ENCODE data around the gene GPR15.
"Not testable (repeated sequence)": the region's sequence is repeated elsewhere in the genome, so short reads cannot be mapped to it uniquely, and the experiment has no call there.

The GPR15 gene

DNA sequence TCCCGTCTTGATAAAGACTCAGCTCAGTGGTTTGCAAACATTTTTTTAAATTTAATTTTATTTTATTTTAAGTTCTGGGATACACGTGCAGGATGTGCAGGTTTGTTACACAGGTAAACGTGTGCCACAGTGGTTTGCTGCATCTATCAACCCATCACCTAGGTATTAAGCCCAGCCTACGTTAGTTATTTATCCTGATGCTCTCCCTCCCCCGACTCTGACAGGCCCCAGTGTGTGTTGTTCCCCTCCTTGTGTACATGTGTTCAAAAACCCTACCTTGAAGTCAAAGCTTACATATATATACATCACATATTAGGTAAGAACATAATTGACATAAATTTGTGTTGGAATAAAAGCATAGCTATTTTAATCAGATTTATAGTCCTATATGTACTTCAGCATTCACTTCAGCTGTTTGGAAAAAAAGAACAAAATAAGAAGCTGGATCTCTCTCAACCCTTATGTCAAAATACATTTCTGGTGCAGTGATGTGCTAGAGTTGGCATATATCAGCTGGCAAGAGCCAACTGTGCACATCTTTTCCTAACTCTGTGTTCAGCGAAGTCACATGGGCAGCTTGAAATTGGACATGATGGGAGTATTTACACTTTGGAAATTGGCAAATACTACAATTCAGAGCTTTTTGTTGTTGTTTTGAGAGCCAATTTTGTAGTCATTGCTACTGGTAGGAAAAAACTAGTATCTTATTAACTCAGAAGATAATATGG is 26.5 kb downstream of the GPR15 start:
- DNase-seq (ENCODE audit: low spot score): no peak

DNA sequence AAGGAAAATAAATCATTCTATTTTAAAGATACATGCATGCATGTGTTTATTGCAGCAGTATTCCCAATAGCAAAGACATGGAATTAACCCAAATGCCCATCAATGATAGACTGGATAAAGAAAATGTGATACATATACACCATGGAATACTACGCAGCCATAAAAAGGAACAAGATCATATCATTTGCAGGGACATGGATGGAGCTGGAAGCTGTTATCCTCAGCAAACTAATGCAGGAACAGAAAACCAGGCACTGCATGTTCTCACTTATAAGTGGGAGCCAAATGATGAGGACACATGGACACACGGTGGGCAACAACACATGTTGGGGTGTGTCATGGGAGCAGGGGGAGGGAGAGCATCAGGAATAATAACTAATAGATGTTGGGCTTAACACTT is 28.0 kb downstream of the GPR15 start:
- not testable (repeated sequence) for DNase-seq (ENCODE audit: low spot score)

DNA sequence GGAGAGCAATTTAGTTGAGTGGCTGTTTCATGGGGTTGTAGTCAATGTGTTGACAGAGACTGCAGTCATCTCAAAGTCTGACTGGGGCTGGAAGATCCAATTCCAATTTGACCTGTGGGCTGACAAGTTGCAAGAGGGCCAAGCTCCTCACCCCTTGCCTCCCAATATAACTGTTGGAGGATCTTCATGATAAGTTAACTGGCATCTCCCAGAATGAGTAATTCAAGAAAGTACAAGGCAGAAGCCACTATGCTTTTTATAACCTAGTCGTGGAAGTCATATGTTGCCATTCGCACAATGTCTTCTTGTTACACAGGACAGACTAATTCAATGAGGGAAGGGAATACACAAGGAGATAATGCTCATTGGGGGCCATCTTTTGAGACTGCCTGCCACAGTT is 29.1 kb downstream of the GPR15 start:
- no peak for DNase-seq (ENCODE audit: low spot score)

DNA sequence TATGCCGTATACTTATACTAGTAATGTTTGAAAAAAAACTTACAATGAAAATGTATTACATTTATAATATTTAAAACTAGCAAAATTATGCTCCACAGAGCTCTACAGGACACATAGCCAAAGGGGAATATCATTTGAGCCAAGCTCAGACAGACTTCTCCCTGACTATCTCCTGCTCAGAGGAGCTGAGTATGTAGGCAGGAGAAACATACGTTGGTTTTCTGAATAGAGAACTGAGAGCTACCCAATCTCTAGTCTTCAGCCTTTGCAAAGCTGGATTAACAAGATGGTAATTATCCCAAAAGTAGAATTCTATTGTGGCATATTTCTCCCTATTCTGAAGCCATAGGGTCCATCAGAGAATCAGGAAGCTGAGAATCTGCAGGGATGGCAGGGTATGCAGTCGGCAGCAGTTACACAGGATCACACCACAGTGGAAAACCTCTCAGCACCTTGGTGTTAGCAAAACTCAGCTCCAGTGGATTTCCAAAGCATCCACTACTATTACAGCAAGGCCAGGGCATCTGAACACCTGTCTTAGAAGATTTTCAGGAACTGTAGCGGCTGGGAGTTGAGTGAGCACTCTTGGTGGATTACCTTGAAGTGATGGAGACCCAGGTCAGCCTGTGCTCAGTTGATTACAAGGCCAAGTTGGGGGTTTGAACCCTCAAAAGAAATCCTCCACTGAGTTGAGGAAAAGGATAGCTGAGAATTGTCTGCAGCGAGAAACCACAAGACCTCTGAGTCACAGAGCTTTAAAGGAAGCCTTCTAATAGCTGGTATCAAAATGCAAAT is 30.1 kb downstream of the GPR15 start:
- peak; percentile 17 for DNase-seq (ENCODE audit: low spot score)

DNA sequence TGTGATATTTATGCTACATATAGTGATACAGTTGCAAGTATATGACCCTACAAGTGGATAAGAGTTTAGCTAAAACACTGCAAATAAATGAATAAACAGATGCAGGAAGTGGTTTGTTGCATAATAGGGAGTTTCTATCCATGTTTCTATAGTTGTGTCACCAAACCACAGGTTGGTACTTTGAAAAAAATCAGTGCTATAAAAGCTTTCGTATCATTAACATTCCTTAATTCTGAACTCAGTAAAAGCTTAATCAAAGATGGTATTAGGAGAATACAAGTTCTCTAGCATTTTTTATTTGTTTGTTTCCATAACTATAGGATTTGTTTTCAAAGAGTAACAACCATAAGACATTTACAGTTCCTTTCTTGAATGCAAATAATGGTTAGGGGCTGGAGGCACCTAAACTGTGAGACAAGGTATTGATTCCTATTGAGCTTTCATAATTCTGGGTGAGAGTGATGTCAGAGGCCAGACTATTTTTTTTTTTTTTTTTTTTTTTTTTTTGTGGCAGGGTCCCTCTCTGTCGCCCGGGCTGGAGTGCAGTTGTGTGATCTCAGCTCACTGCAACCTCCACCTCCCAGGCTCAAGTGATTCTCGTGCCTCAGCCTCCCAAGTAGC is 32.0 kb downstream of the GPR15 start:
- DNase-seq (ENCODE audit: low spot score): peak; percentile 56

DNA sequence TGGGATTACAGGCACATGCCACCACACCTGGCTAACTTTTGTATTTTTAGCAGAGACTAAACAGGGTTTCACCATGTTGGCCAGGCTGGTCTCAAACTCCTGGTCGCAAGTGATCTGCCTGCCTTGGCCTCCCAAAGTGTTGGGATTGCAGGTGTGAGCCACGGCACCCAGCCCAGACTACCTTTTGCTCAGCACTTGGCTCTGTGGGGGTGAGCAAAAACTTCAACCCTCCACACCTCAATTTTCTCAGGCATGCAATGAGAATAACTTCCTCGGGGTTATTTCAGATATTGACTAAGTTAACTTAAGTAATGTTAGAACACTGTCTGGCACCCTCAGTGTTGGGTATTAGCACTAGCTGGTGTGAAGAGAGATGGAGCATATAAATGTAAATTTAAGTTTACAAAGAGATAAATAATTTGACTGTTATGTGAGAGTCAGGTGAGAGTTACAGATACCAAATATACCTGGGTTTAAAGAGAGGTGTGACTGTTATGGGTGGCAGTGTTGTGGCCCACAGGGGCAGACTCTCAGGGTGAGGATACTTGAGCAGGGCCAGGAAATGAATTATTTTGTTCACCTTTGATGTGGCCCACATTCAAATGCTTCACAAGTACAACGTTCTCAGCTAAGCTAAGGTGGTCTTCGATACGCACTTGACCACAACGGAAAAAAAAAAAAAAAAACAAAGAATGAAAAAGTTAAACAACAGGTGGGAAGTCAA is 32.7 kb downstream of the GPR15 start:
- DNase-seq (ENCODE audit: low spot score): no peak

DNA sequence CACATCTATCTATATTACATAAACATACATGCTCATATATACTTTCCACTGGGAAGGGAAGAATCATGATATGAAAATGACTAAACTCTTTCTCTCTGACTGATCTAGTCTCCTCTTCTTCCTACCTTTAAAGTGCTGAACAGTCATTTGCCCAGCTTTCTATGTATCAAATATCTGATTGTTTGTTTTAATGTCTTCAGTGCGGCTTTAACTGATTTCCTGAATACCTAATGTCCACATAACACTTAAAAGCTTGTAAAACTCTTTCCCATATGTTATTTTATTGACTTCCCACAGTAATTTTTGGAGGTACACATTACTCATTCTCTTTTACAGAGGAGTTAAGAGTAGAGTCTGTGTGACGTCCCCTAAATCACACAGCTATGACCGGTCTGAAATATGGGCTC is 33.5 kb downstream of the GPR15 start:
- DNase-seq (ENCODE audit: low spot score): no peak

DNA sequence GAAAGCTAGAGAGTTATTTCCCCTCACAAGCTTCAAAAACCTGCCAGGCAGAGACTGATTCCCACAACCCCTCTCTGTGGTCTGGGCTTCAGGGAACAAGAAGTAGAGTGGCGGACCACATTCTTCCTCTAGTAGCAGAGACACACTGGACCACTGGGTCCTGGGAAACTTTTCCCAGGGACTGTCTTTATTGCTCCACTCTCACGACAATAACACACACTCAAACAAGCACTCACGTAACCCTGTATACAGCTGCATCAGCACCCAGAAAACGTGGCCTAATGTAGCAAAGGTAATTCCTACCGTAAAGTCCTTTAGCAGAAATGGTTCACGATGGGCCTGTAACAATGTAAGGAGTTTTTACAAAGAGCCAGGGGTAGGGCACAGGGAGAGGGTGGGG is 34.1 kb downstream of the GPR15 start:
- no peak for DNase-seq (ENCODE audit: low spot score)

DNA sequence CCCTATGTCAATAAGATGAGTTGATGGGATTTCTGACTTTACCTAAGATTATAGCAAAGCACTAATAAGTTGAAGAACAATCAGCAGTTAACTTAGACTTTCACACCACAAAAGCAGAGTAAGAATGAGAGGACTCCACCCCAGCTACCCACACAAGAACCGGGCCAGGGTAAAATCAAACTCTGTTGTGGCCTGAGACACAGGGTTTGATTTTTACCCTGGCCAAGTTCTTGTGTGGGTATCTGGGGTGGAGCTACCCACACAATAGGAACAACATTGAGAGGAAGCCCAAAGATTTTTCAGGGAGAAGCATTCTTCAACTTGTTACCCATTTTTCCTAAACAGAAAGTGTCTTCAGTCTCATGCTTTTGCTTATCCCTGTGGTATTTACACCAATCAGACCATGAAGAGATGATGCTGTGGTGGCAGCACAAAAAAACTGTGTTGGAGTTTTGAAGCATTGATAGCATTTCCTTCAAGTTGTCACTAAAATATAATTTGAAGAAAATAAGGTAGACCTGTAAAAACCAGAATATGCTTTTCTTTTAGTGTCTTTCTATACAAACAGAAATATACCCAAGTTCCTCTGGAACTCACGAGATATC is 36.0 kb downstream of the GPR15 start:
- DNase-seq (ENCODE audit: low spot score): no peak

DNA sequence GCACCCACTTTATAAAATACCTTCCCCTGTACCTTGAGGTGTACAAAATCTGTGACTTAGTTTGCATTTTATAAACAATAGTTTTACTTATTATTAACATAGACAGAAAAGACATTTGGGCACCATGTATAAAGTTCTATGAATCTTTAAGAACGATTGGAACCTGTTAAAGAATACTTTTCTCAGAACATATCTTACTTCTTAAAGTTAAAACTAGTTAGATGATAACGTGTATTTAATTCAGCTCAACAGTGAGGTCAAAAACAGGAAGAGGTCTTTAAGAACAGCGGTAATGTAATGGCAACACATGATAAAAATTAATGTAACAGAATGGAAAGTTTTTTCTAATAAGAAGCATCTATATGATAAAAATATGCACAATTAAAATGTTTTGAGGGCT is 36.6 kb downstream of the GPR15 start:
- no peak for DNase-seq (ENCODE audit: low spot score)

DNA sequence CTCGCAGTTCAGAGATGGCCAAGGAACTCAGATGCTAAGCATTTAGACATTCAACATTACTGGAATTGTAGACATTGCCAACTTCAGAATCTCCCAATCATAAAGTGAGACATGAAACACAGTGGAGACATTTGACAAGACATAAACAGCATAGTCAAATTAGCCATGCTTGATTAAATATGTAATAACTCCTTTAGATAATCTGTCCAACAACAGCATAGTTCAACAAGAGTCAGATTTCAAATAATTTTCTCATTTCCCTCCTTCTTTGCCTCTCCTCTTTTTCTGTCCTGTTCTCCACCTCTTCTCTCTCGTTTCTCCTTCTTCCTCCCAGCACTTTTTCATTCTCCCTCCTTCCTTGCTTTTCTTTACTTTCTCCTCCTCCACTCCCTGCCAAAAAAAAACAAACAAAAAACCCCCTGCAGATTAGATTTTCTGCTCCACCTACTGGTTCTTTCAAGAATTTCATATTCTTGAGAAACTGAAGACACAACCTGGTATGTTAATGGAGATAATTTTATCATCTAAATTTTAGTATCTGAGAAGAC is 41.5 kb downstream of the GPR15 start:
- peak; percentile 22 for DNase-seq (ENCODE audit: low spot score)

DNA sequence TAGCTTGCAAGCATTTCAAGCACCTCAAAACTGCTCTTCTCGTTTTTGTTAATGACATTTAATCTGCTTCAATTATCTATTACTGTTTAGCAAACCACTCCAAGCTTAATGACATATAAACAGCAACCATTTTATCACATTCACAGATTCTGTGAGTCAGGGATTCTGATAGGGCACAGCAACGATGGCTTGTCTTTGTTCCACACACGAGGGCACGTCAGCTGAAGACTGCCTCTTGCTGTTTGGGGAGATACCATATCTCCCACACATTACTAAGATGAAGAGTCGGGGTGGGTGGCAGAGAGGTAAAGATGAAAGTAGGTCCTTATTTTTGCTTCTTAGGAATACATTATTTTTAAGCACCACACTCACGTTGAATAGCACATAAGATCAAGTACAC is 42.4 kb downstream of the GPR15 start:
- no peak for DNase-seq (ENCODE audit: low spot score)

DNA sequence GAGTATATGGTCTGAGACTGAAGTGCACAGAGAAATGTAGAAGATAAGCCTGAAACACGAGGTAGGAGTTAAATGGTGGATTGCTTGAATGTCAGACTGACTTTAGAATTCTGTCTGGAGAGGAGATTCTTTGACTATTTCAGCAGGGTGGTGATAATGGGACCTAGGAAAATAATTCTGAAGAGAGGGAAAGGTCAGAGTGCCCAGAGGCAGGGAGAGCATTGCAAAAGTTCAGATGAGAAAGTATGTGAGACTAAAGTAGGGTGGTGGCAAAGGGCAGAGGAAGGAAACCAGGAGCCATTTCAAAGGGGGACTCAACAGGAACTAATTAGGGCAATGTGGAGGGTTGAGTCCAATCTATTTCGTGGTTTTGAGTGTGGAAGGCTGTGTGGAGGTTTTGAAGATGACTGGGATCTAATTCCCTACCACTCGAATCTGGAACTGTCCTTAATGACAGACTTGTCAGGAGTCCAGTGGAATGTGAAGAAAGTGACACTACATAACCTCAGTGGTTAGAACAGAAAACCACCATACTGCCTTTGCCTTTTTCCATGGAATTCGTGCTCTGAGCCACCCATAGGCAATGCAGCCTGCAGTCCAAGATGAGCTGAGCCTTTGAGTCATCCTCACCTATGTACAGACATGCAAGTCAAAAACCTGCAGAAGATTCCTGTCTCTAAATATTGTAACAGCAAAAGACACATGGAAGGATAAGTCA is 45.6 kb downstream of the GPR15 start:
- peak; percentile 69 for DNase-seq (ENCODE audit: low spot score)

DNA sequence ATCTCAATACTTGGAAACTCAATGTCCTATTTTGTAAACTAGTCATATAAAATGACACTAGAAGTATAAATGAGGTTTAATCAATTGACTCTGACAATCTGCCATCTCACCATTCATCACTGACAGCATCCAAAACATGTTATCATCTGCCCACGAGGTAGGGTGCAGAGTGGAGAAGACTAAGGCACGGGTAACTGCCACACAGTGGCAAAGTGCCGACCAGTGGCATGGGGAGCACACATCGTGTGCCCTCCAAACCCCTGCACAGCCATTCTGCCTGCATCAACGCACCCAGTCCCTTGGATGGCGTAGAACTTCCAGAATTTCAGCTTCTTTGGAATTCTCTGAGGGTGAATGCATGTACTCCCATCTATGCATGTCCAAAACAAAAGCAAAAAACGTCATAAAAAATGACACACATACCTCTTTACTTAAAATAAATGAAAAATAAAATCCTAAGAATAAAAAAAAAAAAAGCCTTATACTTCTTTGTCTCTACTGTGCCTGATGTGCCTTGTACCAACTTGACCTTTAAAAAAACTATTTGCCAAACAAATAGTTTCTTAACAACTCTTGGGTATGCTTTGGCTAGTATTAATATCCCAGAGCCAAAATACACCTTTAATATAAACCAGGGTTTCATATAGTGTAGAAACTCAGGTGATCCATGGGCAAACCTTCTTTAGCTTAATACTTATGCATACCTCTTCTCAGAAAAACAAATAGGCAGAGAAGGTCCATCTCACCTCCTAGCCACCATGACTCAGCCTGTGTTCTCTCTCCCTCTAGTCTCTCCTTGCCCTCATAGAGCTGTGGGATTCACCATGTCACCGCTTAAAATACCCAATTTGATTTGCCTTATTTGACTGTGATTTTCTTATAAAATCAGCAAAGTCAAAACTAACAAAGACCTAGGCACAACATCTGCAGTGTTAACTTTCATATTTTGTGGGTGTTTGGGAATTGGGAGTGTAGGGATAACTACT is 48.9 kb downstream of the GPR15 start:
- no peak for DNase-seq (ENCODE audit: low spot score)

DNA sequence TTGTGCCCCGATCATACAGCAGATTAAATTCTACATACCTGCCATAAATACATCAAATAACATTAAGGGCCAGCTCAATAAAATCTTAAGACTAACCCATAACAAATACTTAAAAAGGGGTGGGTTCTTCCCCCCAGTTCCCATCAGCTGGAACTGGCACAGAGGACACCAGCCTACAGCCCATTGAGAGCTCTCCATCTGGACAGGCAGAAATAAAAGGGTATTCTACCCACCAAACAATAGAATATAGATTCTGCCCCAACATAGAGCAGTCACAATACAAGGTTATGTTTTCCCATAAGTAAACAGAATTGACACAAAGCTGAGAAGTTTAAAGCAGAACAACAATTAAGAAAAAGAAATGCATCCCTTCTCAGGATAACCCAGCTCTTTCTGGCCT is 49.7 kb downstream of the GPR15 start:
- no peak for DNase-seq (ENCODE audit: low spot score)

DNA sequence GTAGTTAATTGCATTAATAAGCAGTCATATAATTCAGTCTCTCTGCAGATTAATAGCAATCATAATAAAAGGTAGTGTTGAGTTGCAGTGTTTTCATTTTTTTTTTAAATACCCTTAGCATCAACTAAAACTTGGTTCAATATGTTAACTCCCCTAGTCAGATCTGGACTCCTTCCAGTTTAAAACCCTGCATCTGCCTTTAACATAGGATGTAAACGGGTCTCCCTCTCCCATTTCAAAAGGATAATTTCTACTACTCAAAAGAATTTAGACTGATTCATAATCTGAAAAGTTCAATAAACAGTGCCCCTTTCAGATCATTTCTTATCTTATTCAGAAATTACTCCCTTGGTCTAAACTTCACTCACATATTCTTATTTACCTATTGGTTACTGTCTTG is 50.3 kb downstream of the GPR15 start:
- no peak for DNase-seq (ENCODE audit: low spot score)

DNA sequence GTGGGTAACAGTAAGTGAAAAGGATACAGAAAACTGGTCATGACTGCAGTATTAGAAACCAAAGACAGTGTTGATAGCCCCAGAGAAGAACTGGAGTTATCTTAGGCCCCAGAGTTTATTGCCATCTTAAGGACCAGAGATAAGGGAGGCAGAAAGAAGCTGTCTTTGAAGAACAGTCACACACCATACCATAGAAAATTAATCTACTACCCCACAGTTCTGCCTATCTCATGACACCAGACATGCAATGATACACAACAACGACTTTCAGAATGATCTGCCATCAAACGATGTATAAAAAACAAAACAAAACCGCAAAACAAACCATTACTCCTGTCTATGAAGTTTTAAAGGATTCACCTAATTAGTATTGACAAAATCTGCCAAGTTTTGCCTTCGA is 52.0 kb downstream of the GPR15 start:
- DNase-seq (ENCODE audit: low spot score): no peak
